Stimulated activated CD4-positive, alpha-beta T cell treated with anti-CD3 and anti-CD28 coated beads, Interleukin-12 subunit alpha, Interleukin-12 subunit beta, amount 100 ng/mL, for 48 hours (primary cell): ENCODE data around the gene MPST.

Experiments used
- DNase-seq, 3 donors: peaks; one replicate each; pipeline ENCODE4 v3.0.0-alpha.2; 2020; ENCODE audit warnings: low read depth in 2 of 3, low spot score in 1 of 3

The MPST gene

GRCh38 chr22:37021710-37022482 lies 2.4 kb downstream of the MPST start:
- peak in 2 of 3 donors; percentile 34 to 45 for DNase-seq

DNA sequence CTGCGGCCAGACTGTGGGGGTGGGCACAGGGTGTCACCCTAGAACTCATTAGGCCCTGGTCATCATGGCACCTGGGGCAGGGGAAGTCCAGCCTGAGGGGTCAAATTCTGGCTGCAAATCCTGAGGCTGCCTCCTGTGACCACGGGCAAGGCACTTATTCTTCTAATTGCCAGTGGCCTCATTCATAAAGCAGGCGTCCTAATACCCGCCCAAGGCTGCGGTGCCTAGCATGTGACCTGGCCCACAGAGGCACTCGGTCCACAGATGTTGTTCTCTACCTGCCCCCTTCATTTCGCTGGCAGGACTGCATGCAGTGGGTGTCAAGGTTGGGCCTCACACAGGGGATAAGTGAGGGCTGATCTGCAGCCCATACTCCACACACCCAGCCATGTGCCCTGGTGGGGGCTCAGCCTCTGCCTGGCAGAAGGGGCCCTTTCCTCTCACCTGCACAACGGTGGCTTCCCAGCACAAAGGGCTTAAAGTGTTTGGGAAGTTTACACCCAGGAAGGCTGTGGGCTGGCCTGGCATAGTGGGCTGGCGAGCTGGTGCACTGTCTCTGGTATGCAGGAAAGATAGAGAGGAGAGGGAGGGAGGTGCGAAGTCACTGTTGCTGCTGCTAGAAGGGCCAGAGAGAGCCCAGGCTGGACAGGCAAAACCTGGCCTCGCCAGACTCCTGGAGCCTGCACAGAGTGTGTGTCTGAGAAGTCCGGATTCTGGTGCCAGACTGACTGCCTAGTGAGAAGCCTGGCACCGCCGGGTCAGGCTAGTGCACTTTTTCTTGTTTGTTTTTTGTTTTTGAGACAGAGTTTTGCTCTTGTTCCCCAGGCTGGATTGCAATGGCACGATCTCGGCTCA lies 3.2 kb downstream of the MPST start:
- DNase-seq, result no peak

DNA sequence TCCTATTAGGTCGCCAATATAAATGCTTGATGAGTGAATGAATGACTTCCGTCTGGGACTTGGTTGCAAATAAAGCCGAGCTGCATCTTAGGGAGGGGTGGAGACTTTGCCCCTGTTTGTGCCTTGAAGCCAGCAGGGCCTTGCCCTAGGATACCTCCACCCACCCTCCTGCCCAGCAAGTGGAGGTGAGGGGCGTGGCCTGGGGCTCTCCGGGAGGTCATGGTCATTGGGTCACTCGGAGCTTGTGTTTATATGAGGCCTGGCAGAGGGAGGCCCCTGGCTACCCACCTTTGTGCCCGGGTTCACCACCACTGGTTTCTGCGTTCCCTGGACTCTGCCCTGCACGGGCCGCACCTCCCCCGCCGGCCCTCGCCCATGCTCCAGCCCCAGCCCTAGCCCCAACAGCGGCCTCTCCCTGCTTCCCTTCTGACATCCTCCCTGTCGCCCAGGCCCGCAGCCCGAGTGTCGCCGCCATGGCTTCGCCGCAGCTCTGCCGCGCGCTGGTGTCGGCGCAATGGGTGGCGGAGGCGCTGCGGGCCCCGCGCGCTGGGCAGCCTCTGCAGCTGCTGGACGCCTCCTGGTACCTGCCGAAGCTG lies 4.3 kb downstream of the MPST start:
- DNase-seq, result no peak

DNA sequence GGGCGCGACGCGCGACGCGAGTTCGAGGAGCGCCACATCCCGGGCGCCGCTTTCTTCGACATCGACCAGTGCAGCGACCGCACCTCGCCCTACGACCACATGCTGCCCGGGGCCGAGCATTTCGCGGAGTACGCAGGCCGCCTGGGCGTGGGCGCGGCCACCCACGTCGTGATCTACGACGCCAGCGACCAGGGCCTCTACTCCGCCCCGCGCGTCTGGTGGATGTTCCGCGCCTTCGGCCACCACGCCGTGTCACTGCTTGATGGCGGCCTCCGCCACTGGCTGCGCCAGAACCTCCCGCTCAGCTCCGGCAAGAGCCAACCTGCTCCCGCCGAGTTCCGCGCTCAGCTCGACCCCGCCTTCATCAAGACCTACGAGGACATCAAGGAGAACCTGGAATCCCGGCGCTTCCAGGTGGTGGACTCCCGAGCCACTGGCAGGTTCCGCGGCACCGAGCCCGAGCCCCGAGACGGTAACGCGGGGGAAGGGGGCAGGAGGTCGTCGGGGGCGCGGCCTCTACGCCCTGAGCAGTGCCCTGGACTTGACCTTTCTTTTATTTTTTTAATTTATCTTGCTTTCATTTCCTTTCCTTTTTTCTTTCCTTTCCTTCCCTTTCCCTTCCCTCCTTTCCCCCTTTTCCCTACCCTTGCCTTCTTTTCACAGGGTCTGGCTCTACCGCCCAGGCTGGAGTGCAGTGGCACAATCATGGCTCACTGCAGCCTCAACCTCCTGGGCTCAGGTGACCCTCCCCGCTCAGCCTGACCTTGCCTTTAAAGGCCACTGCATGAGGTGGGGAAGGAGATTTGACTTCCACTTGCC lies 5.0 kb downstream of the MPST start:
- DNase-seq, result no peak

GRCh38 chr22:37025500-37026070 lies 6.0 kb downstream of the MPST start:
- DNase-seq, result no peak

GRCh38 chr22:37026325-37026724 lies 6.8 kb downstream of the MPST start:
- no peak for DNase-seq

DNA sequence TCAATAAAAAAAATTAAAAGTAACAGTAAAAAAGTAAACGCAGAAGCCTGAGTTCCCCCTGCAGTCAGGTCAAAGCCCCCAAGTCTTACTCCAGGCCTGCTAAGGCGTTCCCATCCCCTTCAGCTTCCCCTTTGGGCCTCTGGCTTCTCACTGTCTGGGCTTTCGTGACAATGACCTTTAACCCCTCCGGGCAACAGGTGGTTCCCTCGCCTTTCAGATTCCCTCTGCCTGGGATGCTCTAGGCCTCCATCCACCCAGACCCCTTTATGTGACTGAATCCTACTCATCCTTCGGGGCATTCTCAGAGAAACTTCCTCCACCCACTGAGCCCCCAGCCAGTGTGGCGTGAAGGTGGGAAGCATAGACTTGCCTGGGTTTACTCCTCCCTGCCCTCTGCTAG lies 8.0 kb downstream of the MPST start:
- no peak for DNase-seq

GRCh38 chr22:37028692-37029674 lies 9.4 kb downstream of the MPST start:
- DNase-seq, result no peak

GRCh38 chr22:37030560-37031281 lies 11.2 kb downstream of the MPST start:
- DNase-seq, result no peak

GRCh38 chr22:37032134-37032534 lies 12.6 kb downstream of the MPST start:
- no peak for DNase-seq

DNA sequence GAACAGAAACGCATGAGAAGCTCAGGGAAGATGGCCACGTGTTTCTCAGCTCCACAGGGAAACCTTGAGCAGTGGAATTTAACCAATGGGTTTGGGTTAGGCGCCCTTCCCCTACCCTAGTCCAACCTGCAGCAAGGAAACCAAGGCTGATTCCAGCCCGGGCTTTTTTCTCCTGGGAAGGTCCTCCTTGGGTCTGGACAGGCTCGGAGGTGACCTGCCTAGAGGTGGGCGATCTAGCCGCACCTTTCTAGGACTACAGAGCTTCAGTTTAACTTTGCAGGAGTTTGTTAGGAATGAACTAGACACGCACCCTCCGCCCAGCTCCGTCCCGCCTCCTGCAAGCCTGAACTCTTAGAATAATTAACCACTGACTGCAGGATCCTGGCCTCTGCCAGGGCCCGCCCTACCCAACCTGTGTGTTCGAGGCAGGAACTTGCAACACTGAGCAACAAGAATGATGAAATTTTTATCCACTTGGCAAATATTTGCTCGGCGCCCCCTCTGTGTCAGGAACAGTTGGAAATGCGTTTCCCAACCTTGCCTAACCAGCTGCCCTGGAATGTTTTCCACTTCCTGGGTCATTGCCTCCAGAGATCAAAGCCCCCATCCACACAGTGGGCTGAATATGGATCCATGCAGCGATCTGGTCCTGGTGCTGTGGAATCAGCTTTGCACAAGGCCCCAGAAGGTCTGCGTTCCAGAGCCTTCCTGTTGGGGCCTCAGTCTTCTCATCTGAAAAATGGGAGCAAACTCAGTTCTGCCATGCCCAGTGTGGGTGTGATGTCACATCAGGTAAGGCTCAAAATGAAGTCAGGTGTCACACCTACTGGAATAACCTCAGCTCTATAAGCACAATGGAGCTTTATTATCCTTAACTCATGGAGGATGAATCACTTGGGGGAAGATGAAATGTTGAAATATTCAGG lies 13.3 kb downstream of the MPST start:
- no peak for DNase-seq

DNA sequence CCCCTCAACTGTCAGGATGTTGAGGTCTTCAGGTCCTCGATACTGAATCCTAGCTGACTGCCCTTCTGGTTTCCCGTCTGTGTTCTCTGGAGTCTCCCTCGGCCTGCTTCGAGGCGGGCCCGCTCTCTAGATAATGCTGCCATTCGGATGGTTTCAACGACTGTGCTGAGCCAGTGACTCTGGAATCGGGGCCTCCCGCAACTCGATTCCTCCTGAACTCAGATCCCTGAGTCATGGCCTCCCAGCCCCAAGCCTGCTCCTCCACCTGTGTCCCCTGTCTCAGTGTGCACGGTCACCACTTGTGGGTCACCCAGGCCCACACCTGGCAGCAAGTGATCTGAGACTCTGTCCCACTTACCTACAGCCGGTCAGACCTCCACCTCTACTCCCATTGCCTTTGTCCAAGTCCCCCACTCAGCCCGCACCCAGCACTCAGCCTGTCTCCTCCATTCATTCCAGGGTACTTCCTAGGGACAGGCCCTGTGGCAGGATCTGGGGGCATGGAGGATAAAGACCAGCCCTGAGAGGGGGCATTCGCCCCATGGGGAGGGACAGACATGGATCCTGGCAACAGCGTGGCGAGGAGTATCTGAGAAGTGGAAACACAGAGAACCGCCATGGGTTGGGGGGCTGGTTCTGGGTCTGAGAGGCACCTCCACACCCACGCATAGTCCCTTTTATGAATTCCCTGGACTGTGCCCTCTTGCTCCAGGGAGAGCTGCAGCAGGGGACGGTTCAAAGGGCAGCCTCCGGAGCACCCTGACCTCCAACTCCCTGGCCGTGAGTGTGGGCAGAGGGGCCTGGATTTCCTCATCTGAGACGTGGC lies 14.3 kb downstream of the MPST start:
- no peak for DNase-seq

GRCh38 chr22:37036655-37037377 lies 17.3 kb downstream of the MPST start:
- no peak for DNase-seq

- DNase-seq, result no peak
Observed at GRCh38 chr22:37037669-37038068, 18.1 kb downstream of the MPST start.

GRCh38 chr22:37039466-37039865 lies 19.9 kb downstream of the MPST start:
- DNase-seq, result no peak

- DNase-seq, result no peak
Observed at GRCh38 chr22:37043209-37043827, 23.8 kb downstream of the MPST start.
